Bronchial epithelial cell (primary cell): Measurements from ENCODE around the gene ZNF860. TPM values are rescaled to one million over a fixed set of nuclear protein-coding genes. Genes with fewer than 3 reads are reported as not detected.

ENCODE experiments used
- DNase-seq: peaks from one replicate; pipeline ENCODE4 v3.0.0-alpha.2; 2010; ENCODE audit warnings: low read depth
- FAIRE-seq: peaks from 2 replicates; lab custom pipeline; 2011; peaks lifted over from hg19 to GRCh38; lab: Jason Lieb, UNC
- H3K27me3 ChIP-seq: 2 replicates; pipeline ENCODE4 v1.5.1; 2011; ENCODE audit warnings: low read length; ENCODE audit not compliant: control insufficient read depth, insufficient read depth
- H3K36me3 ChIP-seq: 2 replicates; pipeline ENCODE4 v1.5.1; 2011; ENCODE audit warnings: low read length; ENCODE audit not compliant: control insufficient read depth, insufficient read depth
- H3K4me3 ChIP-seq: 2 replicates; pipeline ENCODE4 v1.5.1; 2011; ENCODE audit warnings: mild to moderate bottlenecking, low read depth, low read length, control low read depth
- CTCF ChIP-seq: IDR thresholded peaks from 2 replicates; pipeline ENCODE4 v1.5.1; 2011; ENCODE audit warnings: mild to moderate bottlenecking, moderate library complexity, low read length, control low read depth, inconsistent platforms; ENCODE audit not compliant: insufficient read depth, severe bottlenecking
- total RNA-seq: library from RNA; depleted of rRNA; stranded (reverse); fragments of >200 nt; gene quantifications from 2 replicates; pipeline ENCODE4 v1.2.1, GENCODE V29; 2014

ZNF860 gene
- total RNA-seq, 1 donor from 2014 or later = 3.7 TPM

GRCh38 chr3:31947671-31948091, 33.9 kb upstream of the ZNF860 start:
- no peak for TF ChIP-seq CTCF
- H3K27me3 ChIP-seq = no peaks in the 10 kb centered on the region
- no peak overlapping the region for H3K4me3 ChIP-seq
- no peaks in the 10 kb centered on the region for H3K36me3 ChIP-seq
- peak; percentile 65 for DNase-seq
- FAIRE-seq = peak; percentile 7

GRCh38 chr3:31948280-31948679, 33.3 kb upstream of the ZNF860 start:
- Histone ChIP-seq H3K27me3 (no peaks in the 10 kb centered on the region), H3K36me3 (no peaks in the 10 kb centered on the region), H3K4me3 (no peak overlapping the region)
- no peak for FAIRE-seq
- no peak for TF ChIP-seq CTCF
- DNase-seq = no peak

GRCh38 chr3:31952205-31952604, 29.3 kb upstream of the ZNF860 start:
- Histone ChIP-seq H3K36me3 (no peaks in the 10 kb centered on the region), H3K27me3 (no peaks in the 10 kb centered on the region), H3K4me3 (no peak overlapping the region)
- DNase-seq = no peak
- TF ChIP-seq CTCF = no peak
- FAIRE-seq = no peak

GRCh38 chr3:31953091-31953490, 28.5 kb upstream of the ZNF860 start:
- no peak for TF ChIP-seq CTCF
- DNase-seq (no peak), FAIRE-seq (no peak)
- no peaks in the 10 kb centered on the region for H3K27me3 ChIP-seq
- no peaks in the 10 kb centered on the region for H3K36me3 ChIP-seq
- H3K4me3 ChIP-seq = no peak overlapping the region

- no peak for FAIRE-seq
Measured at GRCh38 chr3:31953636-31954035, 27.9 kb upstream of the ZNF860 start.

More at GRCh38 chr3:31953636-31954035, 27.9 kb upstream of the ZNF860 start:
- no peak for TF ChIP-seq CTCF
- Histone ChIP-seq H3K36me3 (no peaks in the 10 kb centered on the region), H3K27me3 (no peaks in the 10 kb centered on the region), H3K4me3 (no peak overlapping the region)
- DNase-seq = no peak
